A673 (cell line): ENCODE measurements around the gene CLEC5A. TPM values are rescaled to one million over a fixed set of nuclear protein-coding genes. Genes with fewer than 3 reads are reported as not detected.

Experiments
- BruUV-seq: library from RNA; stranded (reverse); fragments of 400-500 nt; replicated peaks from 2 replicates; lab custom pipeline; 2021; lab: Mats Ljungman, UMichigan
- CTCF ChIA-PET: fragments of 300-600 bp; sonication (Branson Sonifier 250); formaldehyde crosslinking; loops from one replicate; lab custom pipeline; 2022; ENCODE audit warnings: antibody characterized with exemption; lab: Charles Lee
- POLR2A ChIA-PET: fragments of 300-600 bp; sonication (Branson Sonifier 250); formaldehyde crosslinking; loops from one replicate; lab custom pipeline; 2022; ENCODE audit warnings: antibody characterized with exemption; ENCODE audit not compliant: low non-redundant PET; lab: Charles Lee
- DNase-seq: peaks from one replicate; pipeline ENCODE4 v3.0.0-alpha.2; 2015; ENCODE audit warnings: low spot score
- H3K27ac ChIP-seq: fragments of 200-600 bp; sonication (generic); 2 replicates; pipeline ENCODE4 v1.5.1; 2016; ENCODE audit warnings: mixed run types, low read depth, mild to moderate bottlenecking, mixed read lengths, antibody characterized with exemption, low read length; ENCODE audit not compliant: poor library complexity, severe bottlenecking
- H3K27me3 ChIP-seq: fragments of 200-600 bp; sonication (generic); replicated peaks from 2 replicates; pipeline ENCODE4 v1.6.1; 2017; ENCODE audit warnings: mixed run types, low read depth, mild to moderate bottlenecking, mixed read lengths, antibody characterized with exemption, low read length; ENCODE audit not compliant: insufficient read depth, poor library complexity
- H3K36me3 ChIP-seq: fragments of 200-600 bp; sonication (generic); 2 replicates; pipeline ENCODE4 v1.6.1; 2016; ENCODE audit warnings: mixed run types, mild to moderate bottlenecking, mixed read lengths, antibody characterized with exemption, low read length; ENCODE audit not compliant: insufficient read depth, poor library complexity, severe bottlenecking
- H3K4me1 ChIP-seq: fragments of 200-600 bp; sonication (generic); 2 replicates; pipeline ENCODE4 v1.6.1; 2017; ENCODE audit warnings: mixed run types, mild to moderate bottlenecking, mixed read lengths, antibody characterized with exemption, low read length; ENCODE audit not compliant: insufficient read depth, poor library complexity, severe bottlenecking
- H3K4me3 ChIP-seq: fragments of 200-600 bp; sonication (generic); 2 replicates; pipeline ENCODE4 v1.5.1; 2016; ENCODE audit warnings: low read depth, mixed run types, mild to moderate bottlenecking, mixed read lengths, low read length; ENCODE audit not compliant: poor library complexity, severe bottlenecking
- H3K9me3 ChIP-seq: fragments of 200-600 bp; sonication (generic); 2 replicates; pipeline ENCODE4 v1.6.1; 2016; ENCODE audit warnings: mixed run types, low read depth, mild to moderate bottlenecking, mixed read lengths, antibody characterized with exemption, low read length; ENCODE audit not compliant: poor library complexity, severe bottlenecking
- CTCF ChIP-seq: fragments of 300-800, 200-600 bp; sonication (generic); conservative IDR thresholded peaks from 2 replicates; pipeline ENCODE4 v1.5.1; 2017; ENCODE audit warnings: low read depth, mild to moderate bottlenecking, antibody characterized with exemption, low read length, moderate library complexity, mixed read lengths
- EZH2 ChIP-seq: fragments of 200-600 bp; sonication (generic); IDR thresholded peaks from 2 replicates; pipeline ENCODE4 v1.6.1; 2017; ENCODE audit warnings: borderline replicate concordance, low read depth, mild to moderate bottlenecking, mixed read lengths, antibody characterized with exemption, low read length; ENCODE audit not compliant: poor library complexity, severe bottlenecking
- intact Hi-C: fragments of 100-400 bp; cut with micrococcal nuclease; formaldehyde crosslinking; loops from one replicate; pipeline ENCODE4 v1.10.0; 2022; ENCODE audit not compliant: unreplicated experiment
- total RNA-seq: library from RNA; stranded (reverse); gene quantifications from 2 replicates; pipeline ENCODE4 v1.2.3, GENCODE V29; 2021

CLEC5A gene
- total RNA-seq, 1 experiment from 2014 or later = not detected

GRCh38 chr7:141943846-141944245 lies 2.9 kb downstream of the CLEC5A start:
- no peak for DNase-seq
- Histone ChIP-seq H3K36me3 (no peaks in the 10 kb centered on the region), H3K27ac (no peak overlapping the region), H3K4me3 (no peak overlapping the region), H3K27me3 (no peaks in the 10 kb centered on the region), H3K9me3 (peaks cover 9% of the 10 kb centered on the region), H3K4me1 (no peaks in the 10 kb centered on the region)
- intact Hi-C loops = no loop called here
- no TSS peak for BruUV-seq
- CTCF ChIA-PET = no interaction called here
- POLR2A ChIA-PET = no interaction called here
- TF ChIP-seq EZH2 = no peak
- TF ChIP-seq CTCF = no peak

- ChIA-PET CTCF (no interaction called here), POLR2A (no interaction called here)
- no peak overlapping the region for H3K4me3 ChIP-seq
- no peaks in the 10 kb centered on the region for H3K27me3 ChIP-seq
- no peak for DNase-seq
- no peak overlapping the region for H3K27ac ChIP-seq
- no TSS peak for BruUV-seq
- intact Hi-C loops = no loop called here
- TF ChIP-seq CTCF (no peak), EZH2 (no peak)
- no peaks in the 10 kb centered on the region for H3K36me3 ChIP-seq
- H3K9me3 ChIP-seq = peaks cover 9% of the 10 kb centered on the region
- H3K4me1 ChIP-seq = no peaks in the 10 kb centered on the region
Observed at GRCh38 chr7:141941075-141941474, 5.7 kb downstream of the CLEC5A start.

- DNase-seq = no peak
- CTCF ChIA-PET = no interaction called here
- Histone ChIP-seq H3K9me3 (no peaks in the 10 kb centered on the region), H3K36me3 (no peaks in the 10 kb centered on the region), H3K4me3 (no peak overlapping the region), H3K27ac (no peak overlapping the region), H3K4me1 (no peaks in the 10 kb centered on the region), H3K27me3 (no peaks in the 10 kb centered on the region)
- no TSS peak for BruUV-seq
- intact Hi-C loops = no loop called here
- TF ChIP-seq CTCF (no peak), EZH2 (no peak)
- POLR2A ChIA-PET = no interaction called here
Observed at GRCh38 chr7:141930211-141930610, 16.6 kb downstream of the CLEC5A start.
